AG10803 (cell line): ENCODE measurements around the gene TLE1.
A peak's percentile ranks its signal among the peaks of the same experiment; 100 is the strongest.
"Not testable (repeated sequence)": the region's sequence is repeated elsewhere in the genome, so short reads cannot be mapped to it uniquely, and the experiment has no call there.

Experiments
- DNase-seq: peaks from one replicate; pipeline ENCODE4 v3.0.0; 2010; ENCODE audit warnings: low read depth
- H3K4me3 ChIP-seq: 2 replicates; pipeline ENCODE4 v1.5.1; 2011; ENCODE audit warnings: mild to moderate bottlenecking, low read length, control low read depth
- TF ChIP-seq, protein P1 (sequence below): conservative IDR thresholded peaks from 2 replicates; pipeline ENCODE4 v1.5.1; 2011; ENCODE audit warnings: mild to moderate bottlenecking, low read length, control low read depth, inconsistent platforms

Gene TLE1

DNA sequence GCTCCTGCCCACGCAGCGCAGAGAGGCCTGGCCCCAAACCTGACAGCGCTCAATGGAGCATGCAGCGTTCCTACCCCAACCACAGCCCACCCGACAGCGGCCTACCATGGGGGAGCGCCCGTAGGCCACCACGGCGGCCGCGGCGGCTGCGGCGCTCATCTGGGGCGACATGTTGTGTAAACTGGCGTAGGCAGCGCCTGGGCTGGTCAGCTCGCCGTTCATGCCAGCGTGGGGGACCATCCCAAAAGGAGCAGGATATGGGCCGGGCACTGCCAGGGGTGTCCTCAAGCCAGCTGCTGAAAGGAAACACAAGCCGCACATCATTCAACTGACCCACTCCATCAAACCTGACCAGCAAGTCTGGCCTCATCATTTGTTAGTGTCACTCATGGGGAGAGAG is 77.7 kb downstream of the TLE1 start:
- TF ChIP-seq, protein P1, sequence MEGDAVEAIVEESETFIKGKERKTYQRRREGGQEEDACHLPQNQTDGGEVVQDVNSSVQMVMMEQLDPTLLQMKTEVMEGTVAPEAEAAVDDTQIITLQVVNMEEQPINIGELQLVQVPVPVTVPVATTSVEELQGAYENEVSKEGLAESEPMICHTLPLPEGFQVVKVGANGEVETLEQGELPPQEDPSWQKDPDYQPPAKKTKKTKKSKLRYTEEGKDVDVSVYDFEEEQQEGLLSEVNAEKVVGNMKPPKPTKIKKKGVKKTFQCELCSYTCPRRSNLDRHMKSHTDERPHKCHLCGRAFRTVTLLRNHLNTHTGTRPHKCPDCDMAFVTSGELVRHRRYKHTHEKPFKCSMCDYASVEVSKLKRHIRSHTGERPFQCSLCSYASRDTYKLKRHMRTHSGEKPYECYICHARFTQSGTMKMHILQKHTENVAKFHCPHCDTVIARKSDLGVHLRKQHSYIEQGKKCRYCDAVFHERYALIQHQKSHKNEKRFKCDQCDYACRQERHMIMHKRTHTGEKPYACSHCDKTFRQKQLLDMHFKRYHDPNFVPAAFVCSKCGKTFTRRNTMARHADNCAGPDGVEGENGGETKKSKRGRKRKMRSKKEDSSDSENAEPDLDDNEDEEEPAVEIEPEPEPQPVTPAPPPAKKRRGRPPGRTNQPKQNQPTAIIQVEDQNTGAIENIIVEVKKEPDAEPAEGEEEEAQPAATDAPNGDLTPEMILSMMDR: no peak
- no peak for DNase-seq

DNA sequence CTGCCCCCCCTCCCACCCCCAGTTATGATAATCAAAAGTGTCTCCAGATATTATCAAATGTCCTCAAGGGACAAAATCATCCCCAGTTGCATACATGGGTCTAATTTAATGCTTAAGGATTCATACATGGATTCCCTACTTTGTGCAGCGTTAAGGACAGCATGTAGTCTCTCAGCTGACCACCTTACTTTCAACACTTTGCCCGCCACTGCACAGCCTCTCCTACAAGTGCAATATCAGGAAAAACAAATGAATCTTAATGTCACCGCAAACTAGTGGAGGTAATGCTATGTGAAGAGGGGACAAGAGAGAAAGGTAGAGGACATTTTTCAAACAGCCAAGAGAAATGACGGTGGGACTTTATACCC is 78.6 kb downstream of the TLE1 start:
- TF ChIP-seq, protein P1: no peak
- H3K4me3 ChIP-seq: no peak overlapping the region

More for the DNA sequence above, 77.7 kb downstream of the TLE1 start:
- no peak overlapping the region for H3K4me3 ChIP-seq

DNA sequence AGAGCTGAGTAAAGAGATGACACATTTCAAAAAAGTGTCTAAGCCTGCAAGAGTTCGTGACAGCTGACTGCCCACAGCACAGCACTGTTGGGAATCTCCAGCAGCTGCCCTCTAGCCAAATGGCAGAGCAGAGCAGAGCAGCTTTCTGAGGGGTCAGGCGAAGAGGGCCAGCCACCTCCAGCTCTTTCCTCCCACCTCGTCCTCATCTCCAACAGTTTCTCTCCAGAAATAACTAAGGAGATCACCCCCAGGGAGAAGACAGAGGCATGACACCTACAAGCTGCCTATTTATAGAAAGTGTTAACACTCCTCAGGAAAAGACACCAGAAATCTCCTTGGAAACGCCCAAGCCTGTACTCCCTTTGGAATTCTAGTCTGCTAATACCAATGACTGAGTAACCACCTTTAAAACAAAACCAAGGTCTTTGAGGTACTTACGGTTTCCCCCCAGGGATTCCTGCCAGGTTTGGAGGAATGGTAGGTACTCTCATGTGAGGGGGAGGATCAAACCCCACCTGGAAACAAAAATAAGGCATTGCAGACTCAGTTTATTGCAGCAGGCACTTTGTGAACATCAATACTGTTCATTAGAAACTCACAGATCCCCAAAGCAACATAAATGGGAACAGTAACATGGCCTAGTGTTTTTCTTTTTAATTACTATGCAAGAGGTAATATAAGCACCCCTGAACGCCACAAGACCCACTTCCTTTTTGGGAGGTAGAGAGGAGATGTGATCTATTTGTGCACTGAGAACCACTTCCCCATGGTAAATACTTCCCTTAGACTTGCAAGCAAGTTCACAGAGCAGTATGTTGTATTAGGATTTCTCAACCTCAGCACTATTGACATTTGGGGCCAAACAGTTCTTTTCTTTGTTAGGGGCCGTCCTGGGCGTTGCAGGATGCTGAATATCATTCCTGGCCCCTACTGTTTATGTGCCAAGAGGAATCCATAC is 79.3 kb downstream of the TLE1 start:
- DNase-seq: peak; percentile 52
- TF ChIP-seq, protein P1: no peak
- no peak overlapping the region for H3K4me3 ChIP-seq

More for the DNA sequence above, 78.6 kb downstream of the TLE1 start:
- DNase-seq: no peak

DNA sequence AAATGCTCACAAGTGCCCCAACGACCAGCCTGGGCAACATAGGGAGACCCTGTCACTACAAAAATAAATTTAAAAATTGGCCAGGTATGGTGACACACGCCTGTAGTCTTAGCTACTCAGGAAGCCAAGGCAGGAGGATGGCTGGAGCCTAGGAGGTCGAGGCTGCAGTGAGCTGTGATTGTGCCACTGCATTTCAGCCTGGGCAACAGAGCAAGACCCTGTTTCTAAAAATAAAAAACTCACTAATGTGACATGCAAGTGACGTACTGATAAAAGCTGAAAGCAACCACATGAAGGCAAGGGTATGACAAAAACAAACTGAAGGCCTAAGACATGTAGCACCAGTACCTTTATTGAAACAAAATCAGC is 81.1 kb downstream of the TLE1 start:
- DNase-seq: no peak
- TF ChIP-seq, protein P1: no peak

DNA sequence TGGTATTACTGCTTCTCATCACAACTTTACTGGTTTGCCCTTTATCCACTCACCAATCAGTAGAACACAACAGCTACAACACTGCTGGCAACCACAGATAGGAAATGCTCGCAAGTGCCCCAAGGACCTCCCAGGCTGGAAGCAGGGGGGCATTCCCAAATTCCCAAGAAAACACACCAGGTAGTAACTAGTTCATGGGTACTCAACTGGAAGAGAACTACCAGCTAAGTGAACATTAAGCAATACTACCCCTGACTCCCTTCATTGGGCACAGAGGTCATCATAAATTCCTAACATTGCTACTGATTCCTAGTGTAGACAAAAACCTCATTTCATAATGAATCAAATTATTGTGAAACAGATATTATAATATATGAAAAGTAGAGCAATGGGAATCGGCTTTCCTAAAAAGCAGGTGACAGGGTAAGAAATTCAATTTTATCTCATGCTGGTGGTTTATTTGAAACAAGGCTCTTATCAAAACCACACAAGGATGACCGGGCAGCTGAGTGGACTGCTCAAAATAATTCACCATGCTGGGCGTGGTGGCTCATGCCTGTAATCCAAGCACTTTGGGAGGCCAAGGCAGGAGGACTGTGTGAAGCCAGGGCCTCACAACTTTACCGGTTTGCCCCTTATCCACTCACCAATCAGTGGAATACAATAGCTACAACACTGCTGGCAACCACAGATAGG is 81.6 kb downstream of the TLE1 start:
- H3K4me3 ChIP-seq: no peak overlapping the region
- DNase-seq: peak; percentile 9
- TF ChIP-seq, protein P1: no peak

More for the DNA sequence above, 81.1 kb downstream of the TLE1 start:
- H3K4me3 ChIP-seq: no peak overlapping the region

DNA sequence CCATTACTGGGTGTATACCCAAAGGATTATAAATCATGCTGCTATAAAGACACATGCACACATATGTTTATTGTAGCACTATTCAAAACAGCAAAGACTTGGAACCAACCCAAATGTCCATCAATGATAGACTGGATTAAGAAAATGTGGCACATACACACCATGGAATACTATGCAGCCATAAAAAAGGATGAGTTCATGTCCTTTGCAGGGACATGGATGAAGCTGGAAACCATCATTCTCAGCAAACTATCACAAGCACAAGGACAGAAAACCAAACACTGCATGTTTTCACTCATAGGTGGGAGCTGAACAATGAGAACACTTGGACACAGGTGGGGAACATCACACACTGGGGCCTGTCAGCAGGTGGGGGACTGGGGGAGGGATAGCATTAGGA is 83.1 kb downstream of the TLE1 start:
- not testable (repeated sequence) for H3K4me3 ChIP-seq, DNase-seq

DNA sequence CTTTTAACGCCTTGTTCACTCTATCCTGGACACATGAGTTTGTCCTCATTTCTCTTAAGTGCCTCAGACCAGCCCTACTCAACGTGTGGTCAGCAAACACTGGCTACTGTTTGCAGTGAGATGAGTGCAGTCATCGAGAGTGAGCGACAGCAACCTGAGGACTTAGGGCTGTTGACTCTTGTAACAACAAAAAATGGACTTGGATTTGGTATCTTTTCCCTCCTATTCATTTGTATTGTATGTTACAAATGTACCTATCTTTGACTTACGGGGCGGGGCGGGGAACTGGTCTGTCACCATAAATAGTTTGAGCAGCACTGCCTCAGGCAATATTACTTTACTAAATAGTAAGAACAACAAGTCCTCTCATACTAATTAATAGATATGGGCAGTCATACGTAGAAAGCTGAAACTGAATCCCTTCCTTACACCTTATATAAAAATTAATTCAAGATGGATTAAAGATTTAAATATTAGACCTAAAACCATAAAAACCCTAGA is 84.1 kb downstream of the TLE1 start:
- H3K4me3 ChIP-seq: no peak overlapping the region
- TF ChIP-seq, protein P1: no peak
- DNase-seq: no peak
